ENCODE measurements around the gene CXCR5. TPM values are rescaled to one million over a fixed set of nuclear protein-coding genes. Genes with fewer than 3 reads are reported as not detected.

The CXCR5 gene
- total RNA-seq, 1 donor from 2014 or later: not detected

DNA sequence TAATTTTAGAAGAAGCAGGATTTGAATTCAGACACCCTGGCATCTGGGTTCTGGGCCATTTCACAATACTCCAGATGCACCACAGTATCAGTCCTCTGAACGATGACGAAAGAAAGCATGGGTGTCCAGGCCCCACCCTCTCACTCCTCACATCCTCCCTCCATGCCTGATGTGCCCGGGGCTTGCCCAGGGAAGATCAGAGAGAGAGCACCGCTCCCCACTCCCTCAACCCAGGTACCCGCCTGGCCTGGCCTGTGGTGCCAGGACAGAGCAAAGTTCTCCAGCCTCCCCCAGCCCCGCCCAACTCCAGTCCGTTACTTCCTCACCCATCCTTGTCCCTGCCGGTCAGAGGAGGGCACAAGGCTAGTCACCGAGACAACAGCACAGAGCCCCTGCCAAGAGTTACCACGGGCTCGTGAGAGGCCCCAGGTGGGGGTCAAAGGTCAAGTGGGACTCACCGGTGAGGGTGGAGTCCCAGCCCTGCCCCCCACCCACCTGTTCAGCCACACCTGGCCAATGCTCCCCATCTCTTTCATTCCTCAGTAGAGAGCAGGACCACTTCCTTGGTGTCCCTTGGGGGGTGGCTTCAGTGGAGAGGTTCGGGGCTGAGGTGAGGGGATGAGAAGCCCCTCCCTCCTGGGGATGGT lies 33.9 kb downstream of the CXCR5 start:
- Histone ChIP-seq H3K9me3 (ENCODE audit: control insufficient read depth in 3 of 3, low read length in 3 of 3) (no peaks in the 10 kb centered on the region), H3K9ac (ENCODE audit: low read depth in 1 of 3, low read length in 3 of 3) (peak overlapping the region; percentile 57 to 76 (median 66)), H3K4me1 (ENCODE audit: control insufficient read depth in 3 of 3, insufficient read depth in 3 of 3, low read length in 3 of 3) (peaks cover 95 to 98% (median 96%) of the 10 kb centered on the region in 3 donors), H3K4me3 (ENCODE audit: low read length in 3 of 3) (peak overlapping the region; percentile 54 to 89 (median 56)), H3K27ac (ENCODE audit: low read depth, low read length) (peak overlapping the region; percentile 99), H3K27me3 (ENCODE audit: control insufficient read depth in 3 of 3, insufficient read depth in 3 of 3, low read length in 3 of 3) (no peaks in the 10 kb centered on the region), H3K36me3 (ENCODE audit: control insufficient read depth in 3 of 3, insufficient read depth in 3 of 3, low read length in 3 of 3) (no peaks in the 10 kb centered on the region)

DNA sequence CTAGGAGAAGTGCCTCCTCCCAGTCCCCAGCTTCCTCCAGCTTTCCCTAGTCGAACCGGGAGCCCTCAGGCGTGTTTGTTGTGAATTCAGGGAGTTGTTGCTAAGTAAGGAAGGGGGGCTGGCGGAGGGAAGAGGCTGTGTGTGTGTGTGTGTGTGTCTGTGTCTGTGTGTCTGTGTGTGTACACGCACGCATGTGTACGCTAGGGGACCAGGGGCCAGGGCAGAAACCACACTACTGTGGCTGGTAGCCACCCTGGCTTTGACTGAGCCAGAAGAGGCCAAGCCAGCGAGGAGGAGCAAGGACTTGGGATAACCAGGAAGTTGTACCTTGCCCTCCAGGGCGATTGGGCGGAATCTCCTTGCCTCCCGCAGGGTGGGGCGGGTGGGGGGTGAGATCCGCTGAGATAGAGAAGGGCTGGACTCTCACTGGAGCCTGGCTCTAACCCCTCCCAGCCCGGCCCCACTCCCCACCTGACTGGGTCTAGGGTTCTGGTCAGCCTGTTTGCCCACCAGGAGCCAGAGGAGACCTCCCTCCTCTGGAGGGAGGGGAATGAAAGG lies 34.5 kb downstream of the CXCR5 start:
- Histone ChIP-seq H3K9ac (ENCODE audit: low read depth in 1 of 3, low read length in 3 of 3) (peak overlapping the region; percentile 62 to 76 (median 70)), H3K4me1 (ENCODE audit: control insufficient read depth in 3 of 3, insufficient read depth in 3 of 3, low read length in 3 of 3) (peaks cover 95 to 98% (median 96%) of the 10 kb centered on the region in 3 donors), H3K27ac (ENCODE audit: low read depth, low read length) (peak overlapping the region; percentile 99), H3K9me3 (ENCODE audit: control insufficient read depth in 3 of 3, low read length in 3 of 3) (no peaks in the 10 kb centered on the region), H3K36me3 (ENCODE audit: control insufficient read depth in 3 of 3, insufficient read depth in 3 of 3, low read length in 3 of 3) (no peaks in the 10 kb centered on the region), H3K27me3 (ENCODE audit: control insufficient read depth in 3 of 3, insufficient read depth in 3 of 3, low read length in 3 of 3) (no peaks in the 10 kb centered on the region), H3K4me3 (ENCODE audit: low read length in 3 of 3) (peak overlapping the region; percentile 56 to 89 (median 59))

DNA sequence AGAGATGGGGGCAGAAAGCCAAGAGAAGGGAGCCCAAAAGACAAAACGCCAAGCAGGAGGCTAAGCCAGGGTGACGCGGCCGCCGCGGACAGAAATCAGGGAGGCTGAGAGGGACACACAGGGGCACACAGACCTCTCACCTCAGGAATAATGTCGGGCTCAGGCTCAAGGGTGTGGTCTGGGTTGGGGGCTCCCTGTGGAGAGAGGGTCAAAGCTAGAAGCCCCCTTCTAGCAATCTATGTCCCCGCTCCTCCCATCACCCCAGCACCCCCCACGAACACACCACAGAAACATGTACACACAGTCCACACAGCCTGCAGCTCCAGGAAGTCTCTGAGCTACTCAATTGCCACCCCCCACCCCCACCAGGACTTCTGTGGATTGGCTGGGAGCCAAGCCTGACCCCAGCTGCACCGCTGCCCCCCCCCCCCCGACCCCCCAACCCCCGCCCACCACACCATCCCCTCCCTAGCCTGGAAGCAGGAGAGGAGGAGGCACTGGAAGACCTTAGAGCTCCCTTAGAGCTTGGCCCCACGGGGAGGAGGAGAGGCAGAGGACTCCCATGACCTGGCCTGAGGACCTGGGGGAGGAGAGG lies 35.1 kb downstream of the CXCR5 start:
- Histone ChIP-seq H3K9me3 (ENCODE audit: control insufficient read depth in 3 of 3, low read length in 3 of 3) (no peaks in the 10 kb centered on the region), H3K4me3 (ENCODE audit: low read length in 3 of 3) (peak overlapping the region; percentile 65 to 89 (median 73)), H3K27ac (ENCODE audit: low read depth, low read length) (peak overlapping the region; percentile 99), H3K9ac (ENCODE audit: low read depth in 1 of 3, low read length in 3 of 3) (peak overlapping the region; percentile 74 to 98 (median 97)), H3K4me1 (ENCODE audit: control insufficient read depth in 3 of 3, insufficient read depth in 3 of 3, low read length in 3 of 3) (peaks cover 97 to 99% (median 98%) of the 10 kb centered on the region in 3 donors), H3K27me3 (ENCODE audit: control insufficient read depth in 3 of 3, insufficient read depth in 3 of 3, low read length in 3 of 3) (no peaks in the 10 kb centered on the region), H3K36me3 (ENCODE audit: control insufficient read depth in 3 of 3, insufficient read depth in 3 of 3, low read length in 3 of 3) (no peaks in the 10 kb centered on the region)

DNA sequence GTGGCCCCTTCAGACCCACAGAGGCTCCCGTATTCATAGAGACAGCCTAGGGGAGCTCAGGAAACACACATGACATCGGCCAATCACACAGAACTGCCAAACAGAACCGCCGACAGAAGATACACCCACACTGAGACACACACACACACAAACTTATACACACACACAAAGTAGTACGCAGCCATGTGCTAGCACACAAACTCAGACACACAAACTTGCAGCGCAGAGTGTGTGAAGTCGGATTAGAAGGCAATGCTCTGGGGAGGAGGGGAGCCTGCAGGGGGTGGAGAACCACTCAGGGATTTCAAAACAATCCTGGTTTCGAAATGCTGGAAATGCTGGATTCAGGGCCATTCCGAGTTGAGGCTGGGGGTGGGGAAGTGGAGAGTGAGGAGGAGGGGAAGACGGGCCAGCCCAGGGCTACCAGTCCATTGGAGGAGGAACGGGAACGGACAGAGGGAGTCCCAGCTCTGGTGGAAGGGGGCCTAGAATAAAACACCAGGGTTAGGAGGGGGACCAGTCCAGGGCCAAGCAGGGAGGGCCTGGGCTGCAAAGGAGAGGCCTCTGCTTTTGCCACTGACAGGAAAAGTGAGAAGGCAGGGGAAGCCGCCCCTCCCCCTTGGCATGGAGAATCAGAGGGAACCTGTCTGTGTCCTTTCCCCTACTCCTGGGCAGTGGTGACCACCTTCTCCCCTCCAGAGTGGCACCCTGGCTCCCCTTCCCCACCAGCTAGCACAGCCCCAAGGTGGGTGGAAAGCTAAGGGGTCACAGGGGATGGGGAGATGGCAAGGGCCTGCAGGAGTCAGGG lies 37.6 kb downstream of the CXCR5 start:
- peaks cover 0 to 4% (median 2%) of the 10 kb centered on the region in 3 donors for H3K36me3 ChIP-seq (ENCODE audit: control insufficient read depth in 3 of 3, insufficient read depth in 3 of 3, low read length in 3 of 3)
- no peaks in the 10 kb centered on the region for H3K9me3 ChIP-seq (ENCODE audit: control insufficient read depth in 3 of 3, low read length in 3 of 3)
- peak overlapping the region; percentile 73 to 98 (median 89) for H3K4me3 ChIP-seq (ENCODE audit: low read length in 3 of 3)
- H3K27me3 ChIP-seq (ENCODE audit: control insufficient read depth in 3 of 3, insufficient read depth in 3 of 3, low read length in 3 of 3): no peaks in the 10 kb centered on the region
- H3K27ac ChIP-seq (ENCODE audit: low read depth, low read length): peak overlapping the region; percentile 99
- H3K4me1 ChIP-seq (ENCODE audit: control insufficient read depth in 3 of 3, insufficient read depth in 3 of 3, low read length in 3 of 3): peaks cover 82 to 88% (median 83%) of the 10 kb centered on the region in 3 donors
- H3K9ac ChIP-seq (ENCODE audit: low read depth in 1 of 3, low read length in 3 of 3): peak overlapping the region; percentile 77 to 98 (median 97)

DNA sequence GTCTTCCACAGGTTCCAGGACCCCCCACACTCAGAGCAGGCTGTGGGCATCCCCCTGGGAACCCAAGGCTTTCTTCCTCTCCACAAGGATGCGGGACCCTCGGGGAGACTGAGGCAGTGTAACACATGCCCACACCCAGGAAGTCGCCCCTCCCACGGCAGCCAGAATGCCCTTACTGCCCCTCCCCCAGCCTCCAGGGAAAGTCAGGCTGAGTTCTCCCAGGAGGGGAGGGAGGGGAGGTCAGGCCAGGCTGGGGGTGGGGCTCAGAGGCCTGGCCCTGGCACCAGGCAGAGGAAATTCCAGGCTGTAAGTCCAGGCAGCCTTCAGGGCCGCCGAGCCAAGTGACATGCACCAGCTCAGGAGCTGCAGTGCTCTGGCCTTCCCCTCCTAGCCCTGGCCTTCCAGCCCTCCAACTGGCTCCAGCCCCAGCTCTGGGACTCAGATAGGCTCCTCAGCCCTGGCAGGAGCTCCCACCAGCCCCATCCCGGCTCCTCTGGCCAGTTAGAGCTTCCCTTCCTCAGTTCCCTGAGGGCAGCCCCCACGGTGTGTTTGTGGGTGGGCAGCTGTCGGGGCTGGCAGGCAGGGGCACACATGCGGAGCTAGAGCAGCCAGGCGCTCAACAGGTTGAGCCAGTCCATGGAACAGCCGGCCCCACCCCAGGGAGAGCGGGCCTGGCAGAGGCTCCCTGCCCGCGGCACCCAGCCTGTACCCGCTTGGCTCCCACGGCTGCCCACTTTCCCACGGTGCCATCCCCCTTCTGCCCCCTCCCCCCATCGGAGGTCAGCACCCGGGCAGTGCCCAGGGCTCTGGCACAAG lies 38.4 kb downstream of the CXCR5 start:
- Histone ChIP-seq H3K27me3 (ENCODE audit: control insufficient read depth in 3 of 3, insufficient read depth in 3 of 3, low read length in 3 of 3) (no peaks in the 10 kb centered on the region), H3K27ac (ENCODE audit: low read depth, low read length) (peak overlapping the region; percentile 99), H3K36me3 (ENCODE audit: control insufficient read depth in 3 of 3, insufficient read depth in 3 of 3, low read length in 3 of 3) (peaks cover 0 to 4% (median 2%) of the 10 kb centered on the region in 3 donors), H3K4me3 (ENCODE audit: low read length in 3 of 3) (peak overlapping the region; percentile 89 to 98 (median 97)), H3K4me1 (ENCODE audit: control insufficient read depth in 3 of 3, insufficient read depth in 3 of 3, low read length in 3 of 3) (peaks cover 75 to 88% (median 78%) of the 10 kb centered on the region in 3 donors), H3K9ac (ENCODE audit: low read depth in 1 of 3, low read length in 3 of 3) (peak overlapping the region; percentile 97 to 98 (median 98)), H3K9me3 (ENCODE audit: control insufficient read depth in 3 of 3, low read length in 3 of 3) (no peaks in the 10 kb centered on the region)

DNA sequence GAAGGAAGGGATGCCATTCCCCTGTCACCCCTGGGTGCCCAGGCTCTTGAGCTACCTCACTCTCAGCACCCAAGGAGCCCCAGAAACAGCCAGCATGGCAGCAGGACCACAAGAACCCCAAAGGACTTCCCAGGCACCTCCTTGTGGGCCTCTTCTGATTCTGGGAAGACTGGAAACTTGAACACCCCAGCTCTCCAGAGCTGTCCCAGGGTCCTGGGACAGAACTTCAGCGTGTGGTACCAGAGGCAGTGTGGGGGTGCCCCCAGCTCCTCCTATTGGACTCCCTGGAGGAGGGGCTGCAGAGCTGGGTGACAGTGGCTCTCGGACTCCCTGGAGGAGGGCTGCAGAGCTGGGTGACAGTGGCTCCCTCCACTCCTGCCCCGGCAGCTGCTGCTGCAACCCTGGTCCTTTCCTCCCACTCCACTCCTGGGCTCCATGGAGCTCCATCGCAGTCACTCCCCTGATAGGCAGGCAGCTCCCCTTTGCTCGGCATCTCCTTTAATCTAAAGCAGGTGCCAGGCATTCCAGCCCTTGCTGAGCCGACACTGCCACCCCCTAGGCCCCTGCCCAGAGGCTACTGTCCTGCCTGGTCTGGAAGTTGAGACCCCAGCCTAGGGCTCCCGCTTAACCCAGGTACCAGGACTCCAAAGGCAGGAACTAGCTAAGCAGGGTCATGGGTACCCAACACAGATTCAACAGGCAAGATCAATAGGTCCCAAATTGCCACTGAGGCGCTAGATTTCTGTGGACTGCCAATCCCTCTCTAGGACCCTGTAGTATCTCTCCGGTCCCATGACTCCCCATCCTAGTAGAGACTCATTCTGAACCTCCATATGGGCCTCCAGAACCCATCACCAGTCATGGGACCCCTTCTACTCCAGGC lies 39.3 kb downstream of the CXCR5 start:
- peaks cover 0 to 4% (median 2%) of the 10 kb centered on the region in 3 donors for H3K36me3 ChIP-seq (ENCODE audit: control insufficient read depth in 3 of 3, insufficient read depth in 3 of 3, low read length in 3 of 3)
- H3K4me3 ChIP-seq (ENCODE audit: low read length in 3 of 3): peak overlapping the region; percentile 89 to 98 (median 97)
- H3K9me3 ChIP-seq (ENCODE audit: control insufficient read depth in 3 of 3, low read length in 3 of 3): no peaks in the 10 kb centered on the region
- peak overlapping the region; percentile 97 to 98 (median 98) for H3K9ac ChIP-seq (ENCODE audit: low read depth in 1 of 3, low read length in 3 of 3)
- peaks cover 75 to 88% (median 77%) of the 10 kb centered on the region in 3 donors for H3K4me1 ChIP-seq (ENCODE audit: control insufficient read depth in 3 of 3, insufficient read depth in 3 of 3, low read length in 3 of 3)
- peak overlapping the region; percentile 99 for H3K27ac ChIP-seq (ENCODE audit: low read depth, low read length)
- no peaks in the 10 kb centered on the region for H3K27me3 ChIP-seq (ENCODE audit: control insufficient read depth in 3 of 3, insufficient read depth in 3 of 3, low read length in 3 of 3)

DNA sequence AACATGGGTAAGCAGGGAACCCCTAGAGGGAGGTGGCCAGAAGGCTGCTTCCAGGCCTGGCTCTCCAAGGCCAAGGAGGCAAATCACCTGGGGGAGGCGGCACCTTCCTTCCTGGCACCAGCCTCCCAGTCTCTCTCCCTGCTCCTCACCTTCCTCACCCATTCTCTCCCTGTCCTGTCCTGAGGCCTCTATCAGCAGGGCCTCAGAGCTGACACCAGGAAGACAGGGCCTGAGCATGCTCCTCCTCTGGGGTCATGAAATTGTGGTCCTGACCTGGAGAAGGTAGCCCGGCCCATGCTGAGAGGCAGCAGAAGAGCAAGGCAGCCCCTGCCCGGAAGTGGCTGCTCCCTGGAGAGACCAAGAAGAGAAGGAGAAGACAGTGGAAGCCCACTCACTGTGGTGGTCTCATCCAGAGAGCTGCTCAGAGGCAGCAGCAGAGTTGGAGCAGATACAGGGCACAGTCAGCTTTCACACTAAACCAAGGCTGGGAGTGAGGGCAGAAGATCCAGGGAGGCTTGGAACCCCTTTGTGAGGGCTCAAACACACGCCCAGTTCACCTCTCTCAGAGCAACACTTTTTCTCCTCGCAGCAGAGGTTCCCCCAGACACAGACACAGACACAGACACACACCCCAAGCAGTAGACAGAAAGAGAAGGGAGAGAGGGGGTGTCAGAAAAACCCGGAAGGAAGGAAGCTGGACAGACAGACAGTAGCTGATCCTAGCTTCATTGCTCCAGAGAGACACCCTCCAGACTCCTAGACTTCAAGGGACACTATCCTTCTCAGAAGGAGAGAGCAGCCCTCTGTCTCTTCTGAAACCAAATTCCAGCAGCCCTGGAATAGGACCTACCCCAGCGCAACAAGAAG lies 40.3 kb downstream of the CXCR5 start:
- H3K36me3 ChIP-seq (ENCODE audit: control insufficient read depth in 3 of 3, insufficient read depth in 3 of 3, low read length in 3 of 3): peaks cover 0 to 4% (median 2%) of the 10 kb centered on the region in 3 donors
- peak overlapping the region; percentile 97 to 98 (median 98) for H3K9ac ChIP-seq (ENCODE audit: low read depth in 1 of 3, low read length in 3 of 3)
- peak overlapping the region; percentile 99 for H3K27ac ChIP-seq (ENCODE audit: low read depth, low read length)
- peak overlapping the region; percentile 89 to 98 (median 97) for H3K4me3 ChIP-seq (ENCODE audit: low read length in 3 of 3)
- H3K9me3 ChIP-seq (ENCODE audit: control insufficient read depth in 3 of 3, low read length in 3 of 3): no peaks in the 10 kb centered on the region
- H3K27me3 ChIP-seq (ENCODE audit: control insufficient read depth in 3 of 3, insufficient read depth in 3 of 3, low read length in 3 of 3): no peaks in the 10 kb centered on the region
- H3K4me1 ChIP-seq (ENCODE audit: control insufficient read depth in 3 of 3, insufficient read depth in 3 of 3, low read length in 3 of 3): peaks cover 71 to 86% (median 74%) of the 10 kb centered on the region in 3 donors

All from skeletal muscle tissue (tissue), 4 donors.